GM19025 (cell line): Measurements from ENCODE around the gene DMAC2L.
"Not testable (repeated sequence)": the region's sequence is repeated elsewhere in the genome, so short reads cannot be mapped to it uniquely, and the experiment has no call there.

ENCODE experiments used
- ATAC-seq: cut with Tn5 transposase; IDR thresholded peaks from one replicate; pipeline ENCODE4 v1.9.1; 2021; ENCODE audit warnings: mild to moderate bottlenecking, low read depth, moderate library complexity; ENCODE audit not compliant: unreplicated experiment

The DMAC2L gene, protein sequence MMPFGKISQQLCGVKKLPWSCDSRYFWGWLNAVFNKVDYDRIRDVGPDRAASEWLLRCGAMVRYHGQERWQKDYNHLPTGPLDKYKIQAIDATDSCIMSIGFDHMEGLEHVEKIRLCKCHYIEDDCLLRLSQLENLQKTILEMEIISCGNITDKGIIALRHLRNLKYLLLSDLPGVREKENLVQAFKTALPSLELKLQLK

DNA sequence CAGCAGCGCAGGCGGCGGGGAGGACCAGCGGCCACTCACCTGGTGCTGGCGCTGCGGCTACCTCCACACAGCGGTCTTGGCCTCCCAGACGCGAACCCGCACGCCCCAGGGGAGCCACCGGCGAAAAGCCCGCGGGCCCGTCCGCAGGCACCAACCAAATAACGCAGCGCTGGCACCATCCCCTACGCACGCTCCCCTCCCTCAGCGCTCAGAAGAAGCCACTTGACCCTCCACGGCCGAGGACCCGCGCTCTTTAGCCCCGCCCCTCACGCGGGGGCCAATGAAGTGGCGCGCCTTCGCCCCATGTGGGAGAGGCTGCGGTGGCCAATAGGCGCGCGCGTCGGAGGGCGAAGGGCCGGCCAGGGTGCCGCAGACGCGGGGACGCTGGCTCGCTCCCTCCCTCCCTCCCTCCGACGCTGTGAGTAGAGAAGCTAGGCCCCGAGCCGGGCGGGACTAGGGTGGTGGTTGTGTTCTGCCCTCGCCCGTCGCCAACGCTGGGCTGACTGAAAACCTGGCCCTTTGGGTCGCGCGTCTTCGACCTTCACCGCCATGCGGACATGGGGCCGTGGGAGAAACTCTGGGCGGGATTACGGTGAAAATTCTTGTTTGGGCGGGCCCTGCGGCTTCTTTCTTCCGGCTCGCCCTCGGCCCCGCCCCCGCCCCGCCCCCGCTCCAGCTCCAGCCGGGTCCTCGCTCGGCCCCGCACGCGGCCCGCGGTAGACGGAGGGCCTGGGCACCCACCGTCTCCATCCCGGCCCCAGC is at the start of gene DMAC2L, which contains the start of gene L2HGDH:
DMAC2L (plus strand) TSS at position 353 of the 762 bp plus-strand sequence. CDS start 9,164 bp downstream, outside the sequence.
L2HGDH (minus strand) TSS at position 258 of the 762 bp plus-strand sequence; CDS start at position 179, 79 bp downstream.
- ATAC-seq = peak; percentile 95

DNA sequence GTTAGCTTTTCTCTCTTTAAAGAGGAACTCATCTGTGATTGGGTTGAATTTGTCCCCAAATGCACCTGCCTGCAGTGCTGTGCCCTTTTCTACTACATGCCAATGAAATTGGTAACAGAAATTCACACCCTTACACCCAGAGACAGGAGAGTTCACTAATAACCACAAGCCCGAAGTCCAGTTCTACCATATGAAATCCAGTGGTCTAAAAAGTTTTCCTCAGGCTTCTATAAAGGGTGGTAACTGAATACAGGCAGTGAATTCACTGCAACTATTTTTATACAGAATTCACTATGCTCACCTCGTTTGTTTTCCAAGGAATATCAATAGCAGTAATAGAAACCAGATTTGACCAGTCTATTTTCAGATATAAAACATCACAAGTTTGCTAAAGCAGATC is 49.3 kb upstream of the DMAC2L start:
- no peak for ATAC-seq

DNA sequence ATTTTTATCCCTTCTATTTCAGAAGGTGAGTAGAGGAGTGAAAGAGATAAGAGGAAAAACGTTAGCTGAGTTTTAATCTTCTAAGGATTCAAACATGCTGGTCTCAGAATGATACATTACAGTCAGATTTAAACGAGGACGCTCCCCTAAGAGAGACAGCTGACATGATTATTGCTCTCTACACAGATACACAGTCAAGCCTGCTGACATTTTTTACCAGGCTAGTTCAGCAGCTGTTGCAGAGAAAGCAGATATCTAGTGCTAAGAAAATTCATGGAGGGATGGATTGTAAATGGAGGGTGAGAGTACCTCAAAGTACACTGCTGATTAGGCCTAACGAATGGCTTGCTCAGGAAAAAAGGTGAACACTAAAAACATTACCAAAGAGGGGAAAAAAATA is 48.8 kb upstream of the DMAC2L start:
- no peak for ATAC-seq

DNA sequence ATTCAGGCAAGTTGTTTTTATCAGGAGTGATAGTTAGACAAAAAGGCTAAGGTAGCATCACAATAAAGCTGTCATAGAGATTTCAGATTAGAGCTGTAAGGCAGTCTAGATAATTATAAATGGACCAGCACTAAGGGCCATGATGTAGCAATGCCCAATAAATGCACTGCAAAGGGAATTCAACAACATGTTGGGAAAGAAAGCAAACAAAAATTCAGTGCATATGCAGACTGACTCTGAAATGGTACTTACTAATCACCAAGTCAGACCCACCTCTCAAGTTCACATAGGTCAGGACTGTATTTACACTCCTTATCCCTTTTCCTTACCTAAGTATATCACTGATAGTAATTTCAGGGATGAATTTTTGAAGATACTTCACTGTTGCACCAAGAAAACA is 47.1 kb upstream of the DMAC2L start:
- no peak for ATAC-seq

DNA sequence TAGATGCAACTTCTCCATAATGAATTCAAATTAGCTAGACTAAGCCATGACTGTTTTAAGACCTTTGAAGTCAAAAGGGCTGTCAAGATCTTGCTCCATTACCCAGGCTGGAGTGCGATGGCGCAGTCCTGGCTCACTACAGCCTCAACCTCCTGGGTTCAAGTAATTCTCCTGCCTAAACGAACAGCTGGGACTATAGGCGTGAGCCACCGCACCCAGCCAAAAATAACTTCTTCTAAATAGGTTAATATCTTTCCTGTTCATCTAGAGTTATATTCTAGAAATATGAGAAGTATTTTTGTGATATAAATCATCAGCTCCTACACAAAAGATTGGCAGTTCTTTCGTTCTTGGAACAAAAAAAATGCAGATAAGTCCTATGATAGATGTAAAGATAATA is 41.2 kb upstream of the DMAC2L start:
- no peak for ATAC-seq

DNA sequence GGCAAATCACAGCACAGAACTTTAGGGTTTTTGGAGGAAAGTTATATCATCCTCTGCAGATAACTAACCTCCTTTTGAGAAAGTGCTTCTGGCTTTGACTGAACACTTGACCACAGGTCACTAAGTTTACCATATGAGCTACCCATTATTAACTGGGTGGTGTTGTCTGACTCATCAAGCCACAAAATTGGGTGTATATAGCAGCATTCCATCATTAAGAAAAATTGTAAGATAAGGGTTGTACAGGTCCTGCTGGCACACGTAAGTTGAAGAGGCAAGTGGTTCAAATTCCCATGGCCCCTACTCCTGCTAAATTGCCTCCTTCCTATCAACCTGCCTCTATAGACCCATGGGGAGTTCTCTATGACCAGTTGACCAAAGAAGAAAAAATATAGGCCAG is 39.6 kb upstream of the DMAC2L start:
- ATAC-seq = no peak

DNA sequence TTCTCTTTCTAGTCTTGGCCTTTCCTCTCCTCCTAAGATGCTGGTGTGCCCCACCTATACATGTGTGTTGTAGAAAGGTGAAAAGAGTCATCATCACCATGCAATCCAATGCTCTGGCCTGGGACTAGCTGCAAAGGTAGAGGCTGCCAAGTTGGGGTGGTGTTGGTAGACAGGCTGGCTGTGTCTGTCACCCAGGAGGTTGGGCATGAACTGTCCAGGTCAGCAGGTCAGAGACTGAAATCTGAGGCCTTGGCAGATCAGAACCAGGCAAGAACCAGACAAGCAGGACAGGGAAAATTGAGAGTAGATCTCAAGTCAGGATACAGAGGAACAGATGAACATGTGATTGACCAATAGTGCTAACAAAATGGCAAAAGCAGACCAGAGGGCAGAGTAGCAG is 26.3 kb upstream of the DMAC2L start:
- no peak for ATAC-seq

DNA sequence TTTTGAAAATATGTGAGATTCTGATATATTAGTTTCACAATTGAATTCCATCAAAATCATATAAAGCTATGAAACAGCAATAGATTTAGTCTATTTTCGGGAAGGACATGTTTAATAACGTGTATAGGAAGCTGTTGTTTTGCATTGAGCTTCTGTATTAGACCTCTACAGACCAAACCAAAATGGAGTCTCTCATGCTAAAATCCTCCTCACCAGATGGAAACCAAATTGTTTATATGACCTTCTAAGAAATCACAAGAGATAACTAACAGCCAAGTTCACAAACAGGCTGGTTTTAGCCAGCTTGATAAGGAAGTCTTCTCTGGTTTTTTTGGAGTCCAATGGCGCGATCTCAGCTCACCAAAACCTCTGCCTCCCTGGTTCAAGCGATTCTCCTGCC is 24.0 kb upstream of the DMAC2L start:
- no peak for ATAC-seq

DNA sequence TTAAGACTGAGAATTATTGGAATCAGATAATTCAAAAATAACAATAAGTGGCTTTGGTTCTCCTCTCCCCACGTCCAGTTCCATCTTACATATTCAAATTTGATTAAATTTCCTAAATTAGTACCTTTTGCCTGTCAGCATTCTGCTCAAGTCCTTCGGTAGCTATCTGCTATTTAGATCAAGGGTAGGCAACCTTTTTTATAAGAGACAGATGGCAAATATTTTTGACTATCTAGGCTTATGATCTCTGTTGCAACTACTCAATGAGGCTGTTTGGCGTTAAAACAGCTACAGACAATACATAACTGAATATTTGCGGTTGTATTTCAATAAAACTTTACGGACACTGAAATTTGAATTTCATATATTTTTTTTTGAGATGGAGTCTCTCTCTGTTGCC is 21.8 kb upstream of the DMAC2L start:
- ATAC-seq = no peak

DNA sequence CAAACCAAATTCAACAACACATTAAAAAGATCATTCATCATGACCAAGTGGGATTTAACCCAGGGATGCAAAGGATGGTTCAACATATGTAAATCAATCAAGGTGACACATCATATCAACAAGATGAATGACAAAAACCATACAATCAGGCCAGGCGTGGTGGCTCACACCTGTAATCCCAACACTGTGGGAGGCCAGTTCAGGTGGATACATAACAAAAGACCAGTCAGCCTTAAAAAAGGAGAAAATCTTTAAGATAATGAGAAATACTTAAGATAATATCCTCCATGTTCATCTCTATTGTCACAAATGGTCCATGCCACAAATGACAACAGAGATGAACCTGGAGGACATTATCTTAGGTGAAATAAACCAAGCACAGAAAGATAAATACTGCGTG is 12.5 kb upstream of the DMAC2L start:
- no peak for ATAC-seq

DNA sequence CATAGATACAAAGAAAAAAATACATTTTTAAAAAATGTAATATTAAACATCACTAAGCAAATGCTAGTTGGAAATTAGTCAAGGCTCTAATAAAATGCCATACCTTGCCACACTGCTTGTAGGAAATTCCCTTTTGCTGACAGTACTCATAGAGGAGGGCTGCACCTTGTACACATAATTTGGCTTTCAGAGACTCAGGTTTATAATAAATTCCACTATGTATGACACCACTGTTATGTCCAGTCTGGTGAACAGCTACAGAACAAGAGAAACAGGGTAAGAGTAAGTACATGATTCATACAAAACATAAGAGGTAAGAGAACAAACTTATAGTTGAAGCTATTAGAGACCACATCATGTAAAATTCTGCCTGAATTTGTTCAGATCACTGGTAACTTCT is 10.2 kb upstream of the DMAC2L start:
- no peak for ATAC-seq

DNA sequence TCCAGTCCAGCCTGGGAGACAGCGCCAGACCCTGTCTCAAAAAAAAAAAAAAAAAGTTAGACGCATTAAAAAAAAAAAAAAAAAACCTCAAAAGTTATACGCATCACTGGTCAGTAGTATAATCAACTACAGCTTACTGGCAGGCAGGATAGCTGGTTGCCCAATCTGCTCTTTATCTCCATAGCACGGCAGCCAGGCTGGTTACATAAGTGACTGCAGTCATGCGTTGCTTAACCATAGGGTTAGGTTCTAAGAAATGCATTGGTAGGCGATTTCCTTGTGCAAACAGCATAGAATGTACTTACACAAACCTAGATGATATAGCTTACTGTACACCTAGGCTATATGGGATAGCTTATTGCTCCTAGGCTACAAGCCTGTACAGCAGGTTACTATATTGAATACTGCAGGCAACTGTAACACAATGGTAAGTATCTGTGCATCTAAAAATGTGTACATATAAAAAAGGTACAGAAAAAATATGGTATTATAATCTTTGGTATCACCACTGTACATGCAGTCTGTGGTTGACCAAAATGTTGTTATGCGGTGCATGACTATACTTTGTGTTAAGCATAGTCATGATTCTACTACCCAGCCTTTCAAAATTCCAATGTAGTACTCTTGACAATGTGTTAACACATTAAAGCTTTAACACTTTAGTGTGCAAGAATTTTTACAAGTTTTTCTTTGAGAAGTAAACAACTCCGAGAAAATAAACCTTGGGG is 8.2 kb upstream of the DMAC2L start:
- no peak for ATAC-seq

DNA sequence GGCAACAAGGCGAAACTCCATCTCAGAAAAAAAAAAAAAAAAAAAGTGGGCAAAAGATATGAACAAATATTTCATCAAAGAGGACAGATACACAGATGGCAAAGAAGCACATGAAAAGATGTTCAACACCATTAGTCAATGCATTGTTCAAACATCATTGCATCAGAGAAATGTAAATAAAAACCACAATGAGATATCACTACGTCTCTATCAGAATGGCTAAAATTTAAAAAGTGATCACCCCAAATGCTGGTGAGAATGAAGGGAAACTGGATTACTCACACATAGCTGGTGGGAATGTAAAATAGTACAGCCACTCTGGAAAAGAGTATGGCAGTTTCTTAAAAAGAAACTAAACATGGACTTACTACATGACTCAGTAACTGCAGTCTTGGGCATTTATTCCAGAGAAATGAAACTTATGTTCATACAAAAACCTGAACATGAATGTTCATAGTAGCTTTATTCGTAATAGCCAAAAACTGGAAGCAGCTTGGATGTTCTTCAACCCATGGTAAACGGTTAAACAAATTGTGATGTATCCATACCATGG is 3.7 kb upstream of the DMAC2L start:
- ATAC-seq = no peak

DNA sequence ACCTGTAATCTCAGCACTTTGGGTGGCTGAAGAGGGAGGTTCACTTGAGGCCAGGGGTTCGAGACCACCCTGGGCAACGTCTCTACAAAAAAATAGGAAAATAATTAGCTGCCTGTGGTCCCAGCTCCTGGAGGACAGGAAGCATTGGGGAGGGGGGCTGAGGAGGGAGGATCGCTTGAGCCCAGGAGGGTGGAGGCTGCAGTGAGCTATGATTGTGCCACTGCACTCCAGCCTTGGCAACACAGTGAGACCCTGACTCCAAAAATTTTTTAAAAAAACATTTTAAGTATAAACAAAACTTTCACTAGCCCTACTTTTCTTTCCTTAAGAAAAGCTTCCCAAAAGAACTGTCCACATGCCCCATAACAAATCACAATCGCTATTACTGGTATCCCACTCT is 1.7 kb upstream of the DMAC2L start:
- ATAC-seq = no peak

DNA sequence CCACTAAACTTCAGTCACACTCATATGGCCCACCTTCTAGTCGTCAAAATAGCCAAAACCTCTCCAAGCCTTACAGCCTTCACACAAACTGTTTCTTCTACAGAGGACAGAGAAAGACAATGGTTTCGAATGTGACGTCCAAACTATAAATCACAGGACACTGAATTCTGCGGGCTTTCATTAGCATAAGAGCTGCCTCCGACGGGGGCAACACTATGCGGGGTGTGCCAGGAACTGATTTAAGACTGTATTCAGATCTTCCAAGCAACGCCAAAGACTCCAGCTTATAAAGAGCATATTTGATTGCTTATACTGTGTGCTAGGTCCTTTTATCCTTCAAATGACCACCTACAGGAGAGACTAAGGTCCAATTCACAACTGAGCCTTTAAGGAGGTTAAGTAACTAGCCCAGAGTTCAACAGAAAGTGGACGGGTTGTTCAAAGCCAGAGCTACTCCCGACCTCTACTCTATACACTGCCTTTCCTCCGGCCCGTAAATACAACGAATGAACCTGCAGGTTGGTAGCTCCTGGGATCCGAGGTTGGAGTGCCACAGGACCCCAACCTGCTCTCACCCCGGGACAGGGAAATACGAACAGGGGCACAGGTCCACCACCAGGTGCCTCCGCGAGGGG is 670 bp upstream of the DMAC2L start:
- no peak for ATAC-seq

DNA sequence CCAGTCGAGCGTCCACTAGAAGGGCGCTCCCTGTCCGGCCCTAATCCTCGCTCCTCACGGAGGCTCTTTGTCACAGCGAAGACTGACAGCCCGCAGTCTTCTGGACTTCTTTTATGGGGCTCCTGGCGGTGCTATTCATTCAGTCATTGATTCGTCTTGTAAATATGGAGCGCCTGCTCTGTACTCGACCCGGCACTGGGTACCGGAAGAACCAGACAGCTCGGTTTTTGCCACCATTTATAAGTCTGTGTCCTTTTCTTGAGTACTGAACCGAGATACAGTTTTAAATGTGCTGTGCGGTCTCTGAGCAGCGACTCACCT is 570 bp downstream of the DMAC2L start:
- peak; percentile 15 for ATAC-seq

DNA sequence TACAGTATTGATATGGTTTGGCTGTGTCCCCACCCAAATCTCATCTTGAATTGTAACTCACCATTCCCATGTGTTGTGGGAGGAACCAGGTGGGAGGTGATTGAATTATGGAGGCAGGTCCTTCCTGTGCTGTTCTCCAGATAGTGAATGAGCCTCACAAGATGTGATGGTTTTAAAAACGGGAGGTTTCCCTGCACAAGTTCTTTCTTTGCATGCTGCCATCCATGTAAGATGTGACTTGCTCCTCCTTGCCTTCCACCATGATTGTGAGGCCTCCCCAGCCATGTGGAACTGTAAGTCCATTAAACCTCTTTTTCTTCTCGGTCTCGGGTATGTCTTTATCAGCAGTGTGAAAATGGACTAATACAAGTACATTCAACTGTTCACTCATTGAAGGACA is 2.0 kb downstream of the DMAC2L start:
- not testable (repeated sequence) for ATAC-seq

DNA sequence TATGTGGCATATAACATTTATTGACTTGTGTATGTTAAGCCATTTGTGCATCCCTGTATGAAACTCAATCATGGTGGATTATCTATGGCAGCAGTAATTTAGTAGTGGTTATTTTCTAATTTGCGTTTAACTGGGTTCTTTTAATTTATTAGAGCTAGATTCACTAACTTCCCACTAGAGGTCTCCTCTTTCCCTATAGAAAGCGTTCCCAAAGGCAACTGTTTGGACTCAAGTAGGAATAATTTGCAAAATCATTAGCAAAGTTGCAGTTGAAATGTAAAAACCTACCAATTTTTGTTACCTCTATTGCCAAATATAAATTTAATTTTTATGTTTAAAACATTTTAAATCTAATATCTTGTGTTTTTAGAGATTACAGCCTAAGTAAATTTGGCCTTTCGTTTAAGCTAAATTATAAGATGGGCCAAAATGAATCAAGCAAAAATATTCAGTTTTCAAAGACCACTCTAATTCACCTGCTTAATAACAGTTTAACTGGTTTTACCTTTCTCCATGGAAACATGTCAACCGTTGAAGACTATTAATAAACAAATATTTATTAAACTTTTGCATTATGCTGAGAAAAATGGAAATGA is 6.0 kb downstream of the DMAC2L start:
- ATAC-seq = no peak

DNA sequence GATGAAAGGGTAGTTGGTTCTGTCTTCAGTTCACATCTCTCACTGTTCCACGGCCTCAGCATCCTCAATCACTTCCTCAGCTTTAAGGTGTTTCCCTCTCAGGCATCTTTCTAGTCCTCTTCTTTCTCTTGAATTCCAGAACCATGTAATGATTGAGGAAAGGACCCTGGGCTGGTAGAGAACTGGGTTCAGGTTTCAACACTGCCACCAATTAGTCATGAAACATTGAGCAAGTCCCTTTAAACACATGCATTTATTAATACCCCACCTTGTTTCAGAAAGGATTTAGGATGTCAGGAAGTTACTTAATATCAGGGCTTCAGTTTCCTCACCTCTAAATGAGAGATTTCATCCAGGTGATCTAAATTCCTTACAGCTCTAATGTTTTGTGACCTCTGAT is 7.2 kb downstream of the DMAC2L start:
- ATAC-seq = no peak

DNA sequence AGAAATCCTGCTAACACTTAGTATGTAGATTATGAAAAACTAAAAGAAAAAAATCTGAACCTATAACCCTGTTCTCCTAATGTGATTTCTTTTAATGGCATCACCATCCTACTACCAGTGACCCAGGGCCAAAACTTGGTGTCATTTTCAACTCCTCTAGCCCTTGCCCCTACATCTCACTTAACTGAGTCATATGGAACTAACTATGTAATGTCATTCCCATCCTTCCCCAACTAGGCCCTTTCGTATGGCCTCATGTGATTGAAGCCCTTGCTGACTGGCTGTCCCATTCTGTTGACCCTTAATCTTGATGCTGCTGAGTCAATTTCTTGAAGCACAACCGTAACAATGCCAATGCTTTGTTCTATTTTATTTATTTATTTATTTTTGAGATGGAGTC is 7.6 kb downstream of the DMAC2L start:
- no peak for ATAC-seq

DNA sequence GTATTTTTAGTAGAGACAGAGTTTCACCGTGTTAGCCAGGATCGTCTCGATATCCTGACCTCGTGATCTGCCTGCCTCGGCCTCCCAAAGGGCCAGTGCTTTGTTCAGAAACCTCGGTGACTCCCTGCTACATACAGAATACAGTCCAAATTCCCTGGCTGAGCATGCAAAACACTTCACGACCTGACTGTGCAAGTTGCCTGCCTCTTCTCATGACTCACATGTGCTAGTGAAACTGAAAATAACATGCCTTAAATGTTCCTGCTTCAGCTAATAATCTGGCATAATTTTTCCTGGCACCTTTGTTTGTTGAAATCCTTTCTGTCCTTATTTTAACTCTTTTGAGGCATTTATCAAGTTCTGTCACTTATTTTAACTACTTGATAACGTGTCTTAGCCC is 8.2 kb downstream of the DMAC2L start:
- peak; percentile 44 for ATAC-seq
